ENCODE data around the gene GOLGA6L26.
"Not testable (repeated sequence)": the region's sequence is repeated elsewhere in the genome, so short reads cannot be mapped to it uniquely, and the experiment has no call there.

Gene GOLGA6L26

DNA sequence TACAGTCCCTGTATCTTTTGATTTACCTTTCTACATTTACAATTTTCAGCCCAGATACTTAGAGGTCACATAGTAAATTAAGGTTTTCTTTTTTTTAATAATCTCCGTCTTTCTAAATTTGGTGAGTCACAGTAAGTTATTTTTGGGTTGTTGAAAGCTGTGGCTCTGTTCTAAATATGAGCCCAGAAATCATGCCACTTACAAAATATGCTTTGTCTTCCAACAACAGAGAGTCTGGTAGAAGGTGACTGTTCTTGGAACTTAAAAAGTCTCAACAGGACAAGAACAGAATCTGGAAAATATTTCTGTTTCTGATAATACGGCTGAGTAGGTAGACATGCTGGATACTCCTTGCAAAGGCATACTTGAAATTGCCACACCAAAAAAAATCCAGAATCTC is 36.6 kb upstream of the GOLGA6L26 start:
- Histone ChIP-seq H3K4me2 (ENCODE audit: low read length) (no peak overlapping the region), H3K9me3 (ENCODE audit: control insufficient read depth, low read length) (no peaks in the 10 kb centered on the region), H3K4me3 (ENCODE audit: low read depth, low read length) (no peak overlapping the region), H3K27ac (no peak overlapping the region), H3K79me2 (no peaks in the 10 kb centered on the region), H2AFZ (no peak overlapping the region), H3K27me3 (ENCODE audit: control insufficient read depth, insufficient read depth, low read length) (no peaks in the 10 kb centered on the region), H3K36me3 (ENCODE audit: control insufficient read depth, insufficient read depth, low read length) (no peaks in the 10 kb centered on the region), H3K4me1 (no peaks in the 10 kb centered on the region), H3K9ac (no peak overlapping the region)
- TF ChIP-seq, protein P1, sequence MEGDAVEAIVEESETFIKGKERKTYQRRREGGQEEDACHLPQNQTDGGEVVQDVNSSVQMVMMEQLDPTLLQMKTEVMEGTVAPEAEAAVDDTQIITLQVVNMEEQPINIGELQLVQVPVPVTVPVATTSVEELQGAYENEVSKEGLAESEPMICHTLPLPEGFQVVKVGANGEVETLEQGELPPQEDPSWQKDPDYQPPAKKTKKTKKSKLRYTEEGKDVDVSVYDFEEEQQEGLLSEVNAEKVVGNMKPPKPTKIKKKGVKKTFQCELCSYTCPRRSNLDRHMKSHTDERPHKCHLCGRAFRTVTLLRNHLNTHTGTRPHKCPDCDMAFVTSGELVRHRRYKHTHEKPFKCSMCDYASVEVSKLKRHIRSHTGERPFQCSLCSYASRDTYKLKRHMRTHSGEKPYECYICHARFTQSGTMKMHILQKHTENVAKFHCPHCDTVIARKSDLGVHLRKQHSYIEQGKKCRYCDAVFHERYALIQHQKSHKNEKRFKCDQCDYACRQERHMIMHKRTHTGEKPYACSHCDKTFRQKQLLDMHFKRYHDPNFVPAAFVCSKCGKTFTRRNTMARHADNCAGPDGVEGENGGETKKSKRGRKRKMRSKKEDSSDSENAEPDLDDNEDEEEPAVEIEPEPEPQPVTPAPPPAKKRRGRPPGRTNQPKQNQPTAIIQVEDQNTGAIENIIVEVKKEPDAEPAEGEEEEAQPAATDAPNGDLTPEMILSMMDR (IDR thresholded peaks at IDR 0.05), result no peak

DNA sequence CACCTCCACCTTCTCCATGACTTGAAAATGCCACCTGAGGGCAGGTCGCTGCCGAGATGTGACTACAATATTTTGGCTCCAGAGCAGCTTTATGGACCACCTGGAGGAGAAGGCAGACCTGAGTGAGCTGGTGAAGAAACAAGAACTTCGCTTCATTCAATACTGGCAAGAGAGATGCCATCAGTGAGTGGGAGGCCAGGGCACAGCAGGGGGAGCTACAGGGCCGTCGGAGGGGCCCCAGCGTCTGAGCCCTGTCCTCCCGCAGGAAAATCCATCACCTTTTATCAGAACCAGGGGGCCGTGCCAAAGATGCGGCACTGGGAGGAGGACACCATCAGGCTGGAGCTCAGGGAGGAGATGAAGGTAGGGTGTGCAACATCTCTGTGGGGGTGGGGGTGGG is 30.3 kb upstream of the GOLGA6L26 start:
- H3K9ac ChIP-seq; H3K79me2 ChIP-seq; H3K4me2 ChIP-seq (ENCODE audit: low read length); H3K4me3 ChIP-seq (ENCODE audit: low read depth, low read length); H3K27ac ChIP-seq; H3K36me3 ChIP-seq (ENCODE audit: control insufficient read depth, insufficient read depth, low read length); H3K9me3 ChIP-seq (ENCODE audit: control insufficient read depth, low read length); H2AFZ ChIP-seq; H3K27me3 ChIP-seq (ENCODE audit: control insufficient read depth, insufficient read depth, low read length); H3K4me1 ChIP-seq: not testable (repeated sequence)

DNA sequence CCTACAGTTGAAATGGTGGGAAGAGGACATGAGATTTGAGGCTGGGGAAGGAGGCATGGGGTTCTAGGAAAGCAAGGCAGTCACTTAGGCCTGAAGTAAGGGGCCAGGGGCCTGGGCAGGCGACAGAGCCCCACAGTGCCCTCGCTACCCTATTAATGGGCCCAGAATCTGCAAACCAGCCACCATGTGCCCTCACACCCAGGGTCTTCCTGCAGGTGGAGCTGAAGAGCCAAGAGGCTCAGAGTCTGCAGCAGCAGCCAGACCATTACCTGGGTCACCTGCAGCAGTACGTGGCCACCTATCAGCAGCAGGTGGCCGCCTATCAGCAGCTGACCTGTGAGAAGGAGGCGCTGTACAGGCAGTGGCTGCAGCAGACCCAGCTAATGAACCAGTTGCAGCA is 28.6 kb upstream of the GOLGA6L26 start:
- not testable (repeated sequence) for H3K9me3 ChIP-seq (ENCODE audit: control insufficient read depth, low read length); H3K4me3 ChIP-seq (ENCODE audit: low read depth, low read length); H3K27me3 ChIP-seq (ENCODE audit: control insufficient read depth, insufficient read depth, low read length); H3K36me3 ChIP-seq (ENCODE audit: control insufficient read depth, insufficient read depth, low read length); H3K9ac ChIP-seq; H3K27ac ChIP-seq; H2AFZ ChIP-seq; H3K4me1 ChIP-seq; H3K79me2 ChIP-seq; H3K4me2 ChIP-seq (ENCODE audit: low read length)

DNA sequence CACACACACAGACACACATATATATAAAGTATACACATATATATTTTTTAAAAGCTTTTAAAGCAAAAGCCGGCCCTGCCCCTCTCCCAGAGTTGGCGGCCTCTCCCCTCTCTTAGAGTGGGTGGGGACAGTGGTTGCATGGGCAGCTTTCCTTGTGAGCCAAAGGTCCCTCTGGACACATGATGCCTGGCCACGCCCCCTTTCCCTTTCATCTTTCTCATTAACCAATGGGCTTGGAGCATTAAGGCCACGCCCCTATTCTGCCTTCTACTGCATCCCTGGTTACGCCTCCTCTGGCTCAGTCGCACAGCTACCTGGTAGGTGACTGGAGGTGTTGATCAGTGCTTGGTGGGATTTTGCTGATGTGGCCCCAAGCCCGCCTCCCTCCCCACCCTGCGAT is 20.5 kb upstream of the GOLGA6L26 start, which contains the start of gene GOLGA8S:
Gene GOLGA8S, plus strand, starts transcription at position 301 of the 400 bp plus-strand sequence. Its CDS starts 62 bp downstream, at position 363.
- not testable (repeated sequence) for H3K4me1 ChIP-seq; H2AFZ ChIP-seq; H3K27ac ChIP-seq; H3K36me3 ChIP-seq (ENCODE audit: control insufficient read depth, insufficient read depth, low read length); H3K9me3 ChIP-seq (ENCODE audit: control insufficient read depth, low read length); H3K4me3 ChIP-seq (ENCODE audit: low read depth, low read length); H3K4me2 ChIP-seq (ENCODE audit: low read length); H3K27me3 ChIP-seq (ENCODE audit: control insufficient read depth, insufficient read depth, low read length); H3K79me2 ChIP-seq; H3K9ac ChIP-seq

DNA sequence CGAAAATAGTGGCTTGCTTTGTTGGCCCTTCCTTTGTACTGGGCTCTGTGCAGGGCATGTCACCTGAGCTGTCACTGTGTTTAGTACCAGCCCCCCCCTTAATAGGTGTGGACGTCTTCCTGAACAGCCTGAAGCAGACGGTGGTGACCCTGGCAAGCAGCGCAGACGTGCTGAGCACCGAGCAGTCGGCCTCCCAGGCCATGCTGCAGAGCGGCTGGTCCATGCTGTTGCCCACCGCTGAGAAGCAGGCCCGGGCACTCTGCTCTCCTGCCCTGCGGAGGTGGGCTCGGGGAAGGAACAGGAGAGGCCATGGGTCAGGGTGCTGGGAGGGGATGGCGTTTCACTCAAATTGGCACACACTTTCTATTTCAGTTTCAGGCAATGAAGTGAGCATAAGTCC is 22.8 kb downstream of the GOLGA6L26 start:
- H3K9ac ChIP-seq; H3K36me3 ChIP-seq (ENCODE audit: control insufficient read depth, insufficient read depth, low read length); H3K4me1 ChIP-seq; H3K27me3 ChIP-seq (ENCODE audit: control insufficient read depth, insufficient read depth, low read length); H3K4me2 ChIP-seq (ENCODE audit: low read length); H3K4me3 ChIP-seq (ENCODE audit: low read depth, low read length); H3K9me3 ChIP-seq (ENCODE audit: control insufficient read depth, low read length); H3K79me2 ChIP-seq; H2AFZ ChIP-seq; H3K27ac ChIP-seq: not testable (repeated sequence)

DNA sequence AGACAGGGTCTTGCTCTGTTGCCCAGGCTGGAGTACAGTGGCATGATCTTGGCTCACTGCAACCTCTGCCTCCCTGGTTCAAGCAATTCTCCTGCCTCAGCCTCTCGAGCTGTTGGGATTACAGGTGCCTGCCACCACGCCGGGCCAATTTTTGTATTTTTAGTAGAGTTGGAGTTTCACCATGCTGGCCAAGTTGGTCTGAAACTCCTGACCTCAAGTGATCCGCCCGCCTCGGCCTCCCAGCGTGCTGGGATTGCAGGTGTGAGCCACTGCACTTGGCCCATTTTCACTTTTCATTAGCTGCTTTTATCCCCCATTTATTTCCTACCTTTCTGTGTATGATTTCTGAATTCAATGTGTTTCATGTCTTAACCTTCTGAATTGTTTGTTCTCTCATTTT is 28.1 kb downstream of the GOLGA6L26 start:
- not testable (repeated sequence) for H2AFZ ChIP-seq; H3K4me2 ChIP-seq (ENCODE audit: low read length); H3K9me3 ChIP-seq (ENCODE audit: control insufficient read depth, low read length); H3K27me3 ChIP-seq (ENCODE audit: control insufficient read depth, insufficient read depth, low read length); H3K4me3 ChIP-seq (ENCODE audit: low read depth, low read length); H3K36me3 ChIP-seq (ENCODE audit: control insufficient read depth, insufficient read depth, low read length); H3K9ac ChIP-seq; H3K79me2 ChIP-seq; H3K27ac ChIP-seq; H3K4me1 ChIP-seq

DNA sequence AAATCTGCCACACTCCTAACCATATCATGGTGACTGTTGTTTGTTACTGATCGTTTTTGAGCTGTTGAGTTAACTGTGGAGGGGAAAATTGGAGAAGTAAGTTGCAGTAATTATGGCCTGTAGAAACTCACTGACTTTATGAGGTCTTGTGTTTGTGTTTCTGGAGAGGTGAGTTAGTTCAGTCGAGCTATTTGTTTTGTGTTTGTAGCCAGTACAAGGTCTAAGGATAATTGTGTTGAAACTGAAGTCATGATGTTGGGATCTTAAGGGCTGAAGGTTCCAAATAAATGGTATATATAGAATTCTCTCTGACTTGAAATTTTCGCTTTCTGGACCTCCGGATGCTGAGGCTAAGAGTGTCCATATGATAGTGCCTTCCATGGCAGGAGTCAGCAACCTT is 29.2 kb downstream of the GOLGA6L26 start:
- H3K4me2 ChIP-seq (ENCODE audit: low read length); H3K27ac ChIP-seq; H3K9ac ChIP-seq; H3K9me3 ChIP-seq (ENCODE audit: control insufficient read depth, low read length); H3K36me3 ChIP-seq (ENCODE audit: control insufficient read depth, insufficient read depth, low read length); H2AFZ ChIP-seq; H3K27me3 ChIP-seq (ENCODE audit: control insufficient read depth, insufficient read depth, low read length); H3K4me1 ChIP-seq; H3K4me3 ChIP-seq (ENCODE audit: low read depth, low read length); H3K79me2 ChIP-seq: not testable (repeated sequence)

DNA sequence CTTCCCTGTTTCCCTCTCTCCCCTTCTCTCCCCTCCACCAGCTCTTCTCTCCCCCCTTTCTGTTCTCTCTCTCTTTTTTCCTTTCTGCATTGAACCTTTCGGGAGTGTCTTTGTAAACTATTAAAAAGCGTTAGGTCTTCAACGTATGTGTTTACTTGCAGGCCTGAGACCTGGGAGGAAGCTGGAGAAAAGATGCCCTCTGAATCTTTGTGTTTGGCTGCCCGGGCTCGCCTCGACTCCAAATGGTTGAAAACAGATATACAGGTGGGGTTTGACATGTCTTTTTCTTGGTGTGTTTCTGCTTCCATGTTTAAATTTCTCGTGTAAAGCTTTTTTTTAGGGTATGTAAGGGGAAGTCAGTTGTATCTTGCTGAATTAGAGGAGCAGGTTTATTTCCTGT is 29.7 kb downstream of the GOLGA6L26 start:
- Histone ChIP-seq H3K4me2 (ENCODE audit: low read length) (peak overlapping the region; percentile 35), H3K4me3 (ENCODE audit: low read depth, low read length) (peak overlapping the region; percentile 22)
- H3K79me2 ChIP-seq; H2AFZ ChIP-seq; H3K4me1 ChIP-seq; H3K27me3 ChIP-seq (ENCODE audit: control insufficient read depth, insufficient read depth, low read length); H3K27ac ChIP-seq; H3K9ac ChIP-seq; H3K9me3 ChIP-seq (ENCODE audit: control insufficient read depth, low read length); H3K36me3 ChIP-seq (ENCODE audit: control insufficient read depth, insufficient read depth, low read length): not testable (repeated sequence)

DNA sequence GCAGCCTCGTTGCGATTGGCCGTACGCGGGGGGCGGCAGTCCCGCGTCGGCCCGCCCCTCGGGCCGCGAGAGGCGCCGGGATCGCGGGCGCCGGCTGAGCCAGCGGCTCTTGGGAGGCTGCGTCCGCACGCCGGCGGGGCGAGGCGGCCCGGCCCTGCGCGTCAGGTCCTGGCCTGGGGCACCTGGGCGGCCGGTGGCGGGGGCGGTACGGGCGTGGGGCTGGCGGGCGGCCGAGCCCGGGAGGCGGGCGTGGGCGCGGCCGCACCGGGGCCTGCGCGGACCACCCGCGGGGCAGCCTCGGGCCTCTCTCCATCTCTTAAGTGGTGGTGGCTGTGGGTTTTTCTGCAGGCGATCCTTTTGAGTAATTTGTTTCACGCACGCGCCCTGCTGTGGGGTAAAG is 30.3 kb downstream of the GOLGA6L26 start:
- H3K36me3 ChIP-seq (ENCODE audit: control insufficient read depth, insufficient read depth, low read length); H3K4me1 ChIP-seq; H3K4me2 ChIP-seq (ENCODE audit: low read length); H3K27me3 ChIP-seq (ENCODE audit: control insufficient read depth, insufficient read depth, low read length); H3K9me3 ChIP-seq (ENCODE audit: control insufficient read depth, low read length); H3K9ac ChIP-seq; H3K27ac ChIP-seq; H3K79me2 ChIP-seq; H2AFZ ChIP-seq: not testable (repeated sequence)
- H3K4me3 ChIP-seq (ENCODE audit: low read depth, low read length), result peak overlapping the region; percentile 22

DNA sequence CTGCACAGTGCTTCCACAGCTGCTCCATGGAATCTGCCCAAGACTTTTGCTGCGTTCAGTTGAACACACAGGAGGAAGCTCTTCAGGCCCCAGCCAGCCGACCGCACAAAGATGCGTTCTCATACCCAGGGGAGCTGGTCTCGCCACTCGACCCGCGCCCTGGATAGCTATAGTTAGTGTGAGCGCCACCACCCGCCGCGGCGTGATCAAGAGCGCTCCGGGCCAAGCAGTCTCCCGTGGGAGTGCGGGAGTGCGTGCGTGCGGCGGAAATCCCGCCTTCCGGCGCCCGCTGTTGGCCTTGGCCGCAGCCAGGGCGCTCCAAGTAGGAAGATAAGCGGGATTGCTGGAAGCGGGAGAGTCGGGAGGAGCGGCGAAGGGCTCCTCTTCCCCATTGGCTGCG is 30.8 kb downstream of the GOLGA6L26 start:
- not testable (repeated sequence) for H2AFZ ChIP-seq, H3K4me1 ChIP-seq

More for the DNA sequence above, 30.8 kb downstream of the GOLGA6L26 start:
- not testable (repeated sequence) for H3K9me3 ChIP-seq (ENCODE audit: control insufficient read depth, low read length); H3K4me3 ChIP-seq (ENCODE audit: low read depth, low read length); H3K4me2 ChIP-seq (ENCODE audit: low read length); H3K79me2 ChIP-seq; H3K36me3 ChIP-seq (ENCODE audit: control insufficient read depth, insufficient read depth, low read length); H3K27ac ChIP-seq; H3K9ac ChIP-seq; H3K27me3 ChIP-seq (ENCODE audit: control insufficient read depth, insufficient read depth, low read length)

Data from parathyroid adenoma (tissue), 2 donors.